Activated CD8-positive, alpha-beta T cell treated with anti-CD3 and anti-CD28 coated beads for 36 hours (primary cell): ENCODE measurements around the gene C19orf53. TPM values are rescaled to one million over a fixed set of nuclear protein-coding genes. Genes with fewer than 3 reads are reported as not detected.

ENCODE experiments used
- ATAC-seq: fragments of 200-7000 bp; cut with Tn5 transposase; one replicate; pipeline ENCODE4 v1.10.0; 2021; ENCODE audit warnings: mild to moderate bottlenecking, moderate library complexity
- CTCF ChIA-PET: fragments of 350-600 bp; sonication (Branson Sonifier 250); formaldehyde crosslinking; loops from one replicate; lab custom pipeline; 2021; ENCODE audit warnings: antibody characterized with exemption; lab: Charles Lee
- POLR2A ChIA-PET: fragments of 350-600 bp; sonication (Branson Sonifier 250); formaldehyde crosslinking; loops from one replicate; lab custom pipeline; 2021; ENCODE audit warnings: antibody characterized with exemption; lab: Charles Lee
- DNase-seq: peaks from one replicate; pipeline ENCODE4 v3.0.0-alpha.2; 2020
- H3K27ac Mint-ChIP-seq: one replicate; pipeline ENCODE4 v1.8.0; 2021; ENCODE audit warnings: mild to moderate bottlenecking, mixed read lengths
- H3K27me3 Mint-ChIP-seq: one replicate; pipeline ENCODE4 v1.8.0; 2021; ENCODE audit warnings: mixed read lengths
- H3K36me3 Mint-ChIP-seq: one replicate; pipeline ENCODE4 v1.8.0; 2021; ENCODE audit warnings: low read depth, mixed read lengths
- H3K4me1 Mint-ChIP-seq: one replicate; pipeline ENCODE4 v1.8.0; 2021; ENCODE audit warnings: low read depth, mixed read lengths
- H3K4me3 Mint-ChIP-seq: one replicate; pipeline ENCODE4 v1.8.0; 2021; ENCODE audit warnings: mild to moderate bottlenecking, moderate library complexity, mixed read lengths
- H3K9me3 Mint-ChIP-seq: one replicate; pipeline ENCODE4 v1.8.0; 2021; ENCODE audit warnings: mixed read lengths
- CTCF ChIP-seq: fragments of 200-600 bp; IDR thresholded peaks from one replicate; pipeline ENCODE4 v1.8.0; 2022; ENCODE audit warnings: antibody characterized with exemption, mild to moderate bottlenecking
- intact Hi-C: fragments of 100-400 bp; cut with micrococcal nuclease; formaldehyde crosslinking; loops from one replicate; pipeline ENCODE4 v1.10.0; 2022
- total RNA-seq, 2 experiments: library from RNA; stranded (reverse); gene quantifications; one replicate each; pipeline ENCODE4 v1.2.3, GENCODE V29; 2021

The C19orf53 gene
- 100 to 1,000 TPM; 120 to 128 TPM for total RNA-seq

GRCh38 chr19:13774217-13775191 is at the start of gene C19orf53:
TSS of gene C19orf53 (plus strand) at chr19:13774456. CDS start at chr19:13774478, 22 bp downstream.
- H3K9me3 Mint-ChIP-seq: no peaks in the 10 kb centered on the region
- DNase-seq: peak; percentile 94
- peak within 1 kb of the TSS; percentile 97 for H3K27ac Mint-ChIP-seq
- peaks cover 42% of the 10 kb centered on the region for H3K36me3 Mint-ChIP-seq
- TF ChIP-seq CTCF: no peak
- peak within 1 kb of the TSS; percentile 98 for H3K4me3 Mint-ChIP-seq
- POLR2A ChIA-PET: interaction anchor here (0.6 to 2.6 kb wide), 19 partner anchors 10 to 108 kb away, joined by 3 to 18 read pairs (median 6); partner anchors contain the start of genes MRI1 and ZSWIM4
- intact Hi-C loops: no loop called here
- H3K4me1 Mint-ChIP-seq: peaks cover 17% of the 10 kb centered on the region
- H3K27me3 Mint-ChIP-seq: no peaks in the 10 kb centered on the region
- CTCF ChIA-PET: interaction anchor here (1.3 to 3.3 kb wide), 8 partner anchors 9 to 177 kb away, joined by 3 to 31 read pairs (median 4); partner anchors contain the start of gene MRI1
- peak; percentile 100 for ATAC-seq

DNA sequence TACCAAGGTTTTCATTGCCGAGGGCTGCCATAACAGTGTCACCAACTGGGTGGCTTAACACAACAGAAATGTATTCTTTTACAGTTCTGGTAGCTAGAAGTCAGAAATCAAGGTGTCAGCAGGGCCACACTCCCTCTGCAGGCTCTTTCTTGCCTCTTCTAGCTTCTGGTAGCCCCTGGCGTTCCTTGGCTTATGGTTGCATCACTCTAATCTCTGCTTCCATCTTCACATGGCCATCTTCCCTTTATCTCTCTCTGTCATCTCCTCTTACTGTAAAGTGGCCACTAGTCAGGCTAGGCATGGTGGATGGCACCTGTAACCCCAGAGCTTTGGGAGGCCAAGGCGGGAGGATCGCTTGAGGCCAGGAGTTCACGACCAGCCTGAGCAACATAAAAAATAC is 47.9 kb upstream of the C19orf53 start:
- ChIA-PET POLR2A (no interaction called here), CTCF (interaction anchor here (0.6 to 1.5 kb wide), 2 partner anchors 9 to 137 kb away, joined by 3 read pairs; no protein-coding TSS in a partner anchor)
- intact Hi-C loops: loop anchor here (10.0 kb wide), 1 partner anchor 112 kb away; no protein-coding TSS in a partner anchor
- Mint-ChIP-seq H3K27me3 (no peaks in the 10 kb centered on the region), H3K27ac (no peak overlapping the region), H3K36me3 (no peaks in the 10 kb centered on the region), H3K4me3 (no peak overlapping the region), H3K4me1 (peaks cover 18% of the 10 kb centered on the region), H3K9me3 (no peaks in the 10 kb centered on the region)
- DNase-seq: no peak
- TF ChIP-seq CTCF: no peak
- no peak for ATAC-seq

DNA sequence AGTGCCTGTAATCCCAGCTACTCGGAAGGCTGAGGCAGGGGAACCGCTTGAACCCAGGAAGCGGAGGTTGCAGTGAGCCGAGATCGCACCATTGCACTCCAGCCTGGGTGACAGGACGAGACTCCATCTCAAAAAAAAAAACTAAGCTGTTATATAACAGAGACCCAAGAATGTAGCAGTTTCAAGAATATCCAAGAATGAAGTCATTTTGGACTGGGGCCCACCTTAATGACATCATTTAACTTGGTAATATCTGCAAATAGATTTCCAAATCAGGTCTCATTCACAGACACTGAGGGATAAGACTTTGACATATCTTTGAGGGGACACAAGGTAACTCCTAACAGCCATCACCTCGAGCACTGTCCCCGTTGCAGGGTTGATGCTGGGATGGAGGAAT is 46.5 kb upstream of the C19orf53 start:
- intact Hi-C loops: loop anchor here (10.0 kb wide), 1 partner anchor 113 kb away; no protein-coding TSS in a partner anchor
- no peak for DNase-seq
- CTCF ChIA-PET: interaction anchor here (1.5 kb wide), 1 partner anchor 138 kb away, joined by 3 read pairs; no protein-coding TSS in a partner anchor

GRCh38 chr19:13729859-13730258 is 44.4 kb upstream of the C19orf53 start:
- peak overlapping the region; percentile 6 for H3K27ac Mint-ChIP-seq
- H3K9me3 Mint-ChIP-seq: no peaks in the 10 kb centered on the region
- CTCF ChIA-PET: interaction anchor here (0.8 to 1.2 kb wide), 3 partner anchors 8 to 132 kb away, joined by 3 to 4 read pairs (median 4); a partner anchor contains a TSS
- H3K4me3 Mint-ChIP-seq: no peak overlapping the region
- ATAC-seq (no peak), DNase-seq (no peak)
- no peaks in the 10 kb centered on the region for H3K36me3 Mint-ChIP-seq
- no peak for TF ChIP-seq CTCF
- no peaks in the 10 kb centered on the region for H3K27me3 Mint-ChIP-seq
- peaks cover 22% of the 10 kb centered on the region for H3K4me1 Mint-ChIP-seq
- intact Hi-C loops: loop anchor here (10.0 kb wide), 1 partner anchor 115 kb away; no protein-coding TSS in a partner anchor
- POLR2A ChIA-PET: interaction anchor here (1.0 to 2.9 kb wide), 2 partner anchors 18 to 173 kb away, joined by 3 to 15 read pairs; a partner anchor contains a TSS

More for the DNA sequence above, 46.5 kb upstream of the C19orf53 start:
- Mint-ChIP-seq H3K27ac (no peak overlapping the region), H3K36me3 (no peaks in the 10 kb centered on the region), H3K4me3 (no peak overlapping the region), H3K27me3 (no peaks in the 10 kb centered on the region), H3K9me3 (no peaks in the 10 kb centered on the region), H3K4me1 (peaks cover 22% of the 10 kb centered on the region)
- POLR2A ChIA-PET: no interaction called here
- ATAC-seq: no peak
- TF ChIP-seq CTCF: no peak
